HCT116 (cell line): Measurements from ENCODE around the gene VAV2. TPM values are rescaled to one million over a fixed set of nuclear protein-coding genes. Genes with fewer than 3 reads are reported as not detected.

Source experiments
- ATAC-seq: fragments of 200-7000 bp; cut with Tn5 transposase; 2 replicates; pipeline ENCODE4 v1.9.1; 2020; ENCODE audit warnings: mild to moderate bottlenecking, moderate library complexity
- BruUV-seq: library from RNA; stranded (reverse); fragments of 400-500 nt; replicated peaks from 2 replicates; lab custom pipeline; 2021; lab: Mats Ljungman, UMichigan
- CTCF ChIA-PET: fragments of 300-600 bp; sonication (Branson Sonifier 250); formaldehyde crosslinking; loops from one replicate; lab custom pipeline; 2021; ENCODE audit warnings: antibody characterized with exemption; lab: Charles Lee
- POLR2A ChIA-PET: fragments of 300-600, 350-600 bp; sonication (Branson Sonifier 250); formaldehyde crosslinking; loops from one replicate; lab custom pipeline; 2021; ENCODE audit warnings: antibody characterized with exemption; lab: Charles Lee
- RAD21 ChIA-PET, 2 experiments: fragments of 300-600 bp; sonication (Branson Sonifier 250); formaldehyde crosslinking; loops; one replicate each; lab custom pipeline; 2023; ENCODE audit warnings: low total read pairs in 2 of 2; ENCODE audit not compliant: uncharacterized antibody in 2 of 2, unreplicated experiment in 2 of 2, low non-redundant PET in 1 of 2; lab: Charles Lee
- DNase-seq: peaks from one replicate; pipeline ENCODE4 v3.0.0-alpha.2; 2010; ENCODE audit warnings: low read depth, low spot score
- H2AFZ ChIP-seq: fragments of 200-600 bp; shearing (Covaris generic), sonication (generic); 2 replicates; pipeline ENCODE4 v1.6.1; 2017; ENCODE audit warnings: low read depth, mixed run types, mixed read lengths, antibody characterized with exemption, low read length; ENCODE audit not compliant: poor library complexity, severe bottlenecking
- H3K27ac ChIP-seq: 2 replicates; pipeline ENCODE4 v1.5.1; 2012; ENCODE audit warnings: low read depth, low read length
- H3K27me3 ChIP-seq: fragments of 200-600 bp; sonication (generic); 2 replicates; pipeline ENCODE4 v1.6.1; 2016; ENCODE audit warnings: mixed run types, low read length, mixed read lengths; ENCODE audit not compliant: insufficient read depth
- H3K36me3 ChIP-seq, 2 experiments: fragments of 200-500 bp in 1 of 2; fragments of 200-600 bp in 1 of 2; sonication (Bioruptor generic) in 1 of 2; sonication (generic) in 1 of 2; 2 replicates each; pipeline versions ENCODE4 v1.5.1 to v1.6.1; 2014 to 2016; ENCODE audit warnings: low read length in 2 of 2, inconsistent platforms in 1 of 2, mixed read lengths in 1 of 2, mixed run types in 1 of 2; ENCODE audit not compliant: insufficient read depth in 2 of 2, control insufficient read depth in 1 of 2
- H3K4me1 ChIP-seq, 2 experiments: fragments of 200-600 bp in 1 of 2; sonication (generic) in 1 of 2; 2 replicates each; pipeline versions ENCODE4 v1.5.1 to v1.6.1; 2012 to 2017; ENCODE audit warnings: low read length in 2 of 2, inconsistent platforms in 1 of 2, mild to moderate bottlenecking in 1 of 2, mixed read lengths in 1 of 2, mixed run types in 1 of 2, moderate library complexity in 1 of 2; ENCODE audit not compliant: insufficient read depth in 2 of 2, control insufficient read depth in 1 of 2
- H3K4me2 ChIP-seq: fragments of 200-600 bp; sonication (generic); 2 replicates; pipeline ENCODE4 v1.6.1; 2017; ENCODE audit warnings: mixed run types, low read length, mixed read lengths
- H3K4me3 ChIP-seq, 2 experiments: fragments of 200-600 bp in 1 of 2; sonication (generic) in 1 of 2; replicated peaks in 1 of 2; 2 replicates each; pipeline ENCODE4 v1.5.1; 2011 to 2016; ENCODE audit warnings: low read length in 2 of 2, control low read depth in 1 of 2, low read depth in 1 of 2, mild to moderate bottlenecking in 1 of 2, mixed read lengths in 1 of 2, mixed run types in 1 of 2
- H3K79me2 ChIP-seq: fragments of 200-600 bp; sonication (generic); 2 replicates; pipeline ENCODE4 v1.6.1; 2017; ENCODE audit warnings: mild to moderate bottlenecking, mixed run types, low read length, moderate library complexity, mixed read lengths; ENCODE audit not compliant: insufficient read depth
- H3K9ac ChIP-seq: fragments of 200-600 bp; sonication (generic); 2 replicates; pipeline ENCODE4 v1.6.1; 2016; ENCODE audit warnings: low read length, mixed read lengths
- H3K9me2 ChIP-seq: fragments of 200-600 bp; sonication (generic), shearing (Covaris generic); 2 replicates; pipeline ENCODE4 v1.6.1; 2017; ENCODE audit warnings: mixed run types, mild to moderate bottlenecking, moderate library complexity; ENCODE audit not compliant: insufficient read depth
- H3K9me3 ChIP-seq, 2 experiments: fragments of 200-500 bp in 1 of 2; fragments of 200-600 bp in 1 of 2; sonication (Bioruptor generic) in 1 of 2; sonication (generic) in 1 of 2; 2 replicates each; pipeline ENCODE4 v1.6.1; 2014 to 2017; ENCODE audit warnings: low read length in 2 of 2, mixed read lengths in 2 of 2, inconsistent platforms in 1 of 2, low read depth in 1 of 2, mild to moderate bottlenecking in 1 of 2, mixed run types in 1 of 2, moderate library complexity in 1 of 2; ENCODE audit not compliant: control insufficient read depth in 1 of 2, insufficient read depth in 1 of 2
- H4K20me1 ChIP-seq: fragments of 200-600 bp; sonication (generic), shearing (Covaris generic); 2 replicates; pipeline ENCODE4 v1.6.1; 2017; ENCODE audit warnings: mixed run types, mild to moderate bottlenecking, moderate library complexity; ENCODE audit not compliant: insufficient read depth
- ATF3 ChIP-seq: IDR thresholded peaks from 2 replicates; pipeline ENCODE4 v1.6.1; 2012
- CEBPB ChIP-seq: IDR thresholded peaks from 2 replicates; pipeline ENCODE4 v1.6.1; 2012; ENCODE audit warnings: low read depth
- CTCF ChIP-seq, 3 experiments: fragments of 200-600 bp in 1 of 3; sonication (generic) in 1 of 3; IDR thresholded peaks in 2 of 3; conservative IDR thresholded peaks in 1 of 3; 2 replicates each; pipeline ENCODE4 v1.5.1; 2012 to 2017; ENCODE audit warnings: low read depth in 2 of 3, low read length in 2 of 3, antibody characterized with exemption in 1 of 3, borderline replicate concordance in 1 of 3, control low read depth in 1 of 3, mild to moderate bottlenecking in 1 of 3, mixed read lengths in 1 of 3, mixed run types in 1 of 3, moderate library complexity in 1 of 3; ENCODE audit not compliant: insufficient read depth in 1 of 3
- EGR1 ChIP-seq: IDR thresholded peaks from 2 replicates; pipeline ENCODE4 v1.6.1; 2012; ENCODE audit warnings: low read depth
- ELF1 ChIP-seq: IDR thresholded peaks from 2 replicates; pipeline ENCODE4 v1.6.1; 2012; ENCODE audit warnings: low read depth, borderline replicate concordance
- EZH2 ChIP-seq: fragments of 200-600 bp; sonication (generic); IDR thresholded peaks from 2 replicates; pipeline ENCODE4 v1.6.1; 2017; ENCODE audit warnings: antibody characterized with exemption, mixed run types
- JUND ChIP-seq: IDR thresholded peaks from 2 replicates; pipeline ENCODE4 v1.6.1; 2012
- POLR2A ChIP-seq: IDR thresholded peaks from 2 replicates; pipeline ENCODE4 v1.7.0; 2011; ENCODE audit warnings: borderline replicate concordance; ENCODE audit not compliant: insufficient read depth, insufficient read length; ENCODE audit errors: extremely low read depth
- SRF ChIP-seq: IDR thresholded peaks from 2 replicates; pipeline ENCODE4 v1.6.1; 2012; ENCODE audit warnings: low read depth
- YY1 ChIP-seq: IDR thresholded peaks from 2 replicates; pipeline ENCODE4 v1.6.1; 2011; ENCODE audit warnings: low read length, low read depth, moderate library complexity, mild to moderate bottlenecking; ENCODE audit not compliant: insufficient replicate concordance; ENCODE audit errors: extremely low read depth
- ZBTB33 ChIP-seq: IDR thresholded peaks from 2 replicates; pipeline ENCODE4 v1.6.1; 2011; ENCODE audit warnings: mild to moderate bottlenecking, low read length, moderate library complexity; ENCODE audit not compliant: insufficient replicate concordance; ENCODE audit errors: extremely low read depth
- ZFX ChIP-seq: fragments of 450-650 bp; IDR thresholded peaks from 2 replicates; pipeline ENCODE4 v1.6.1; 2017
- ZNF274 ChIP-seq: fragments of 200-500 bp; sonication (Bioruptor generic); IDR thresholded peaks from 2 replicates; pipeline ENCODE4 v1.6.1; 2014; ENCODE audit warnings: mild to moderate bottlenecking, low read depth, low read length, inconsistent platforms
- intact Hi-C: fragments of 100-400 bp; cut with micrococcal nuclease; formaldehyde crosslinking; loops from 2 replicates; pipeline ENCODE4 v1.10.0; 2022
- total RNA-seq: library from RNA; stranded (reverse); gene quantifications from one replicate; pipeline ENCODE4 v1.2.1, GENCODE V29; 2021; ENCODE audit not compliant: unreplicated experiment
- TF ChIP-seq, protein P1 (sequence below): IDR thresholded peaks from 2 replicates; pipeline ENCODE4 v1.6.1; 2012

Gene VAV2
- total RNA-seq, 1 experiment from 2014 or later = 33.2 TPM

DNA sequence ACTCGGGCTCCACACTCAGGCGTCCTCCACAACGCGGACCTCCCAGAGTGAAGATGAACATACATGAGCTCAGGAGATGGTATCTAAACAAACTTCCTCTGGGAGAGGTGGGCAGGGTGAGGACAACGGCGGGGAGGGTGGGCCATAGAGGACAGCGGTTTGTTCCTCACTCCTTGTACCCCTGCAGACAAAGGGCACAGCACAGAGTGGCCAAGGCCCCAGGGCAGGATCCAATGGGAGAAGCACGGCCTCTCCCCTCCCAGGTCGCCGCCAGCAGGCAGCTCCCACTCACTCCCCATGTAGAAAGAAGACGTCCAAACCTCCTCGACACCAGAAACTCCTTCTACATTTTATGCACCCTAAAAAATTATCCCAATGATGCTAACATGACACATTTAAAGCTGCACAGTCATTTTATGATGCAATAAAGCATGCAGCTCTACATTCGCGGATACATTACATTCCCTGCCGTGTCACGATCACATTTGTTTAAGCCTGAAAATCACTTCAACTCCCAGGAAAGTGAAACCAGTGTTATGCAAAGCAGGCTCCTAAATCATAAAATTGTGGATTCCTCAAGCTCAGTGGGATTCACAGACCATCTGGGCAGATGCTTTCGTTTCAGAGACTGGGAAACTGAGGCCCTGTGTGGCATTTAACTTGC, 166.4 kb downstream of the VAV2 start (continued):
- TF ChIP-seq YY1 = no peak

DNA sequence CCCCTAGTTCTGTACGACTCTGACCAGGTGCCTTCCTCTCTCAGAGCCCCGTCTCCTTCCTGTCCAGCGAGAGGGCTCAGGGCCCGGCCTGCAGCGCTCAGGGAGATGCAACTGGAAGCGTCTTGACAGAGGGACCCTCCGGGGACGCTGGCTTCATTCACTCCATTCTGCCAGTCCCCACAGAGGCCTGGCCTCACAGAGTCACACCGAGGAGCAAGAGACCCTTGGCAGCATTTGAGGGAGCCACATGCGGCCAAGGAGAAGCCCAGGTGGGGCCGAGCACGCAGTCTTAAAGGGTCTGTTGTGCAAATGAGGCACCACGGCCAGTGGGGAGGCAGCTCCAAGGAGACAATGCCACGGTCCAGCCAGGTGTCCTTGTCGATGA, 167.3 kb downstream of the VAV2 start:
- RAD21 ChIA-PET = no interaction called here
- CTCF ChIA-PET = no interaction called here
- Histone ChIP-seq H3K4me2 (no peak overlapping the region), H3K9me2 (no peaks in the 10 kb centered on the region), H3K4me1 (no peaks in the 10 kb centered on the region), H3K4me3 (no peak overlapping the region), H3K27ac (no peak overlapping the region)
- no peak for ATAC-seq
- TF ChIP-seq ZFX (no peak), JUND (no peak), EGR1 (no peak), ATF3 (no peak), SRF (no peak), CTCF (IDR thresholded peaks at IDR 0.05 in 2 of 3, conservative IDR thresholded peaks at IDR 0.05 in 1 of 3; ENCODE audit: borderline replicate concordance in 1 of 3, insufficient read depth in 1 of 3, low read depth in 2 of 3, low read length in 2 of 3) (no peak), ELF1 (no peak), ZNF274 (no peak), POLR2A (no peak), EZH2 (no peak), ZBTB33 (no peak), YY1 (no peak), CEBPB (no peak)
- TF ChIP-seq, protein P1, sequence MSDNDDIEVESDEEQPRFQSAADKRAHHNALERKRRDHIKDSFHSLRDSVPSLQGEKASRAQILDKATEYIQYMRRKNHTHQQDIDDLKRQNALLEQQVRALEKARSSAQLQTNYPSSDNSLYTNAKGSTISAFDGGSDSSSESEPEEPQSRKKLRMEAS = no peak
- TF ChIP-seq, all 23 proteins: peak for 0
- intact Hi-C loops = no loop called here
- Histone ChIP-seq H4K20me1 (no peaks in the 10 kb centered on the region), H3K79me2 (no peaks in the 10 kb centered on the region), H3K9ac (no peak overlapping the region), H3K27me3 (no peaks in the 10 kb centered on the region), H3K36me3 (no peaks in the 10 kb centered on the region), H2AFZ (no peak overlapping the region), H3K9me3 (no peaks in the 10 kb centered on the region)
- BruUV-seq = no TSS peak
- no peak for DNase-seq
- POLR2A ChIA-PET = no interaction called here
